Left lobe of liver (tissue), 2 donors: Measurements from ENCODE around the gene GSTA1. TPM values are rescaled to one million over a fixed set of nuclear protein-coding genes. Genes with fewer than 3 reads are reported as not detected.
"Not testable (repeated sequence)": the region's sequence is repeated elsewhere in the genome, so short reads cannot be mapped to it uniquely, and the experiment has no call there.

Experiments
- ATAC-seq: fragments of 200-7000 bp; cut with Tn5 transposase; one replicate; pipeline ENCODE4 v1.9.1; 2020; ENCODE audit warnings: mild to moderate bottlenecking, moderate library complexity
- DNase-seq: peaks from one replicate; pipeline ENCODE4 v3.0.0-alpha.2; 2020; ENCODE audit warnings: low spot score
- total RNA-seq: library from RNA; stranded (reverse); gene quantifications from one replicate; pipeline ENCODE4 v1.2.1, GENCODE V29; 2021
- donor health status: DM: no; HTN: no; CAD: no; lungs with moderate emphysema.
- donor health status: DM: no; HTN: yes; CAD: no.

Gene GSTA1
- total RNA-seq, 1 donor from 2014 or later = 811 TPM

DNA sequence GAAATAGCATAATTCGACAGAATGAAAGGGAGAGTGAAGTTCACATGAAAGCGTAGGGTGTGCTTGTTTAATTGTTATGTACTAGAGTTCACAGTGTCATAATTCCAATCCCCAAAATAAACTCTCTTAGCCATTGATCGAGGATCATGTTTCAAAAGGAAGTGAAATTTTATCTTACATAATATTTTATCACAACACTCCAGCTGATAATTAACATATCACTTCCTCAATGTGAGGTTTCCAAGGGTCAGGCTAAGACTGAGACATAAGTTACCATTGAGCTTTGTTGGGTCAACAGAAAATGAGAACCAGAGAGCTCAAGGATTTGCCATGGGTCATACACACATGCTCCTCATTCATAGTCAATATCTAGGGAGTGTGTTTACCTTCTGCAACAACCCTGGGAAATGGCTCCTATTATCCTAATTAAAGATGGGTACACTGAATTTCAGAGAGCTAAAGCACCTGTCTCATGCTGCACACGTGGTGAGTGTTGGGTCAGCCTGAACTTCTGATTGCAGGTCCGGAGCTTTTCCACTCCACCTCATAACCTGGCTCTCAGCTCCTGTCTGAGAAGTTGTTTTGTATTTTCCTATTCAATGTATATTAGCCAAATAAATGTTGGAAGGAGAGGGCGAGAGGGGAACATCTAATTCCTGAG, 43.4 kb downstream of the GSTA1 start:
- ATAC-seq (peak; percentile 43), DNase-seq (no peak)

DNA sequence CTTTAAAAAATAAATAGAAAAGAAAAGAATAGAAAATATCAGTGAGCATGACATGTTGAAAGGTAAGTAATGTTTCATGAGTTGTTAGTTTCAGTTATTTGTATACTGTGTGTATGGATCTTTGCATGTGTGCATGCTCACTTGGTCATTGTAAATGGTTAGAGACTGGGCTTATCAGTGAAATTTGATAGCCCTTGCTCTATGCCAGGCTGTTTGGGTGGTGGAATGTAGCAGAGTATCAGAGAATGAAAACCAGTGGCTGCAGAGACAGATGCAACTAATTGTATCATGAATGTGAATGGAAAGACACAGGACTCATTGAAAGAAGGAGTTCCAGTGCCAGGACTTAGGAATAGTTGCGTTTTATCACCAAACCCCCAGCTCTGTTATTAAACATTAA, 44.5 kb downstream of the GSTA1 start:
- DNase-seq (no peak), ATAC-seq (peak; percentile 54)

DNA sequence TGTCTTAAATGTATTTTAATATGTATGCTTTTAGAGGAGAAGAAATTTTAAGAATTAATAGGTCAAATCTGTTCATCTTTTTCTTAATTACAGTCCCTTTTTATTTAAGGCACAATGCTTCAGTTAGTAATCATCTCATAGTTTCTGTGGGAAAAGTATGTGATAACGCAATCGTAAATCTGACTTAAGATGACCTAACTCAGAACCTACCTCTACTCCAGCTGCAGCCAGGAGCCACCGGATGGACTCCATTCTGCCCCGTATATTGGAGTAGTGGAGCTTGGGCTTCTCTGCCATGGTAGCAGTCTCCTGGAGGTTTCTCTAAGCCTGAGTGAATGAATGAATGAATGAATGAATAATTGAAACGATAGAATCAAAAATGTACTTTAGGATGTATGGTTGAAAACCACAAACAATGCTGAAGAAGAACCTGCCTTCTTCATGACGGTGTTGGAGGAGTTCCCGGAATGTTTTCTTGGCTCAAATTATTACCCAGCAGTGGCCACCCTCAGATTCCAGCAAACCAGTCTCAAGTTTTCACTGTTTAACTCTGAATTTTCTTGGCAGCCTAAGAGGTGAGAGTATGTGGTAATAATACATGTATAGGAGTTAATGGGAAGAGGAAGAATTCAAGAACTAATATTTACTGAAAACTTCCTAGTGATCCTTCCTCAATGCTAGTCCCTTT, 45.8 kb downstream of the GSTA1 start:
- not testable (repeated sequence) for DNase-seq, ATAC-seq

DNA sequence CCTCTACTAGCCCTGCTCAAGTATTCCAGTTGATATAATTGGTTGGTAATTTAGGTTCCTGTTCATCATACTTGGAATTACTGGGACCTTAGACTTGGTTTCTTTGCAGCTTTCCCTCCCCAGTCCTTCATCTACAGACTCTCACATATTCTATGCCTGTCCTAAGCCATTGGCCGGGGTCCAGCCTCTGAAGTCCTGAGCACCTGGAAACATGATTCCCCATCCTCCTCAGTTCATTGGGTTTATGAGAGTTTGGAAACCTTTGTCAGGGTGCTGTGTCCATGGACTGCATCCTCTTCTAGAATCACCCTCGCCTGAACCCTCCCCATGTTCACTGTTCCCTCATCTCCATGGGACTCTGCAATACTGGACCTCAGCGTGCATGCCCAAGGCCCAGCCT, 49.2 kb downstream of the GSTA1 start:
- DNase-seq (no peak), ATAC-seq (no peak)

DNA sequence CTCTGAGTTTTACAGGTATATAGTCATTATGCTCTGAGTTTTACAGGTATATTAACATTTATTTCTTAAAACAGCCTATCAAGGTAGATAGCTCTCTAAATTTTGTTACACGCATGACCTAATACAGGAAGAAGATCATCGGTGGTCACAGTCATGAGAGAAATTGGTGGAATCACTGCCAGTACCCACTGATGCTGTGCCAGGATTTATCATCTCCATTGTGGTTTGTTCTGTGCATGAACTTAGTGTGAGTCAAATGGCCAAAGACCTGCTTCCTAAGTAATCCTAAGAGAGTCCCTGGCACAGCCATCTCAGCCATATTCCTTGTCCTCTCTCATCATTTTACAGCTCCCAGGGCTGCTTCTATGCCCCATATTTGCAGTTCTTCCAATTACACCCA, 50.5 kb downstream of the GSTA1 start:
- not testable (repeated sequence) for DNase-seq, ATAC-seq

DNA sequence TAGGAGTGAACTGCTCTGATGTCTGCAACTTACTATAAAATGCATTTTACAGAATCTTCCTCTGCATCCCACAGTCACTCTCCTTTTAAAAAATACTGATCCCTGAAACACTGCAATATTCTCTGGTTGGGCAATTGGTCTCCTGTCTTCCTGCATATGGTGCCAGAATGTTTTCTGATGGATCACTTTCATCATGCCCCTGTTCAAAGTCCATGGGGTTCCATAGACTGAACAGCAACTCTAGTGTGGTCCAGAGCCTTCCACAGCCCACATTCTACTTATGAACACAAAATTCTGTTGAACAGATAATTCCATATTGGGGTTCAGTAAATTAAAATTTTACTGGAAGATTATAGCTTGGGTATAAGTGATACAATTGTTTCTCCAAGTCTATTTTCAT, 51.3 kb downstream of the GSTA1 start:
- no peak for DNase-seq

DNA sequence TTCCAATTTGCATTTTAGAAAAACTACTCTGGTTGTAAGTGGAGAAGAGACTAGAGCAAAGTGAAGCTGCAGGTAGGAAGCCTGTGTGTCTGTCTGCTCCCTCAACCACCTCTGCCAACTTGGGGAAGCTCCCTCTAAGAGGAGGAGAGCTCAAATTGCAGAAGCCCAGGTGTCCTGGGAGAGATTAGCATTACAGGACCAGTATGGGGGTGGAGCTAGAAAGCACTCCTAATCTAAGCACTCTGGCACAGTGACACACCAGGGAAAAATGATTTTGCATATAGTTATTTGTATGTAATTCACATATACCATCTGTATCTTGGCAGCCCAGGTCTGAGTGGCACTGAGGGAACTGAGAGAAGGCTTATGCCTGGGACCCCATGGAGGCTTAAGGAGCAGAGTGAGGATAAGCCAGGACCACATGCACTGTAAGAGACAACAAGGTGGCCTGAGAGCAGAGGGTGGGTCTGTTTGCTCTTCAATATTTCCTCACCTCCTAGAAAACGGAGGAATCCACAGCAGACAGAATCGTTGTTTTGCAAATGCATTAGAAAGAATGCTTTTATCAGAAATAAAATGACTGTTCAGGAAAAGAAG, 54.0 kb downstream of the GSTA1 start:
- ATAC-seq (peak; percentile 10), DNase-seq (no peak)

More for the DNA sequence above, 51.3 kb downstream of the GSTA1 start:
- ATAC-seq = peak; percentile 78

DNA sequence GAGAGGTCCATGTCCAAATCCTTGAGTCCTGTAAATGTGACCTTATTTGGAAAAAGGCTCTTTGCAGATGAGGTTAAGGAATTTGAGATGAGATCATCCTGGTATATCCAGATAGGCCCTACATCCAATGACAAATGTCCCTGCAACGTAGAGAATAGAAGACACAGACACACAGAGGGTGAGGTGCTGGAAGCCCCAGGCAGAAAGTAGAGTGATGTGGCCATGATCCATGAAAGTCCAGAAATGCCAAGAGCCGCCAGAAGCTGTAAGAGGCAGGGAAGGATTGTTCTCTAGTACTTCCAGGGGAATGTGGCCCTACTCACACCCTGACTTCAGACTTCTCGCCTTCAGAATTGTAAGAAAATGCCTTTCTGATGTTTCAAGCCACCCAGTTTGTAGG, 56.3 kb downstream of the GSTA1 start:
- ATAC-seq, DNase-seq: not testable (repeated sequence)

DNA sequence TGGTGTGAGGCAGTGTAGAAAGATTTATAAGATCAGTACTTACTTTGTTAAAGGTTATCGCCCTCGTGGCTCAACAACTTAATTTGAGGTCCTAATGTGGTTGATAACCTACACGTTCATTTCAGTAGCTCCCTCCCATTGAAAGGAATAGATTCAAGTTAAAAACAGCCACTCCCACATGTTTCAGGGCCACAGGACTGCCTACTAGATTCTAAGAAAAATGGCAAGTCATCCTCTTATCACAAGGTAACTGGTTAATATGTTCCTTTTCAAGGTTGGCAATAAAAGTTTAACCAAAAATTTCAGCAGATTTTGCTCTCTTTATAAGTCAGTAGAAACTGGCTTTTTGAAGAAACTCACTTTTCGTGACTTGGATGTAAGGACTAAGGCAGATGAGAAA, 57.4 kb downstream of the GSTA1 start:
- DNase-seq (no peak), ATAC-seq (peak; percentile 42)

DNA sequence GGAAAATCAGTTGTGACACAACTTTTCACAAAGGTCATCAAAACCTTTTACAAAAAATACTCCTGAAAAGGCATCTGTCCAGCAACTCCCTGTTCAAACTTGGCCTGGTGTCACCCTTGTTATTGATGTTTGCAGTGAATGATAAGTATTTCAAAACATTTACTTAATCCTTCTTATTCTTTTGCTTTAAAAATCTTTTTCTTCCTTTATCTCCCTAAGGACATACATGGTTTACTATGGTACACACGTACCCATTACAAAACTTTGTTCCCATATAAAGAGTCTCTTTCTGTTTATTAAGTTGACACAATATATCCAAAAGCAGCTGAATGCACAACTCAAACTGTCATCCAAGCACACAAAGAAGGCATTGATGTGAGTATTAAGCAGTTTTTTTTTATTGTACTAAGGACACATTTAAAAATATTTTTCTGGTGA, 57.8 kb downstream of the GSTA1 start:
- ATAC-seq = peak; percentile 66
- peak; percentile 58 for DNase-seq

DNA sequence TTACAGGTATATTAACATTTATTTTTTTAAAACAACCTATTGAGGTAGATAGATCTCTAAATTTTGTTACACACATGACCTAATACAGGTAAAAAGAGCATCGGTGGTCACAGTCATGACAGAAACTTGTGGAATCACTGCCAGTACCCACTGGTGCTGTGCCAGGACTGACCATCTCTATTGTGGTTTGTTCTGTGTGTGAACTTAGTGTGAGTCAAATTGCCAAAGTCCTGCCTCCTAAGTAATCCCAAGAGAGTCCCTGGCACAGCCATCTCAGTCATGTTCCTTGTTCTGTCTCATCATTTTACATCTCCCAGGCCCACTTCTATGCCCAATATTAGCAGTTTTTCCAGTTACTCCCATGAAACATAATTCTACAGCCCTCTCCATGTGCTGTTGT, 61.7 kb downstream of the GSTA1 start:
- ATAC-seq = peak; percentile 40
- no peak for DNase-seq

Other genes starting within 250 kb of the GSTA1 start
- gene TRAM2, start 226.8 kb downstream of the GSTA1 start, total RNA-seq = 17.3 TPM
- 28.5 TPM for gene TMEM14A, start 132.7 kb downstream of the GSTA1 start, total RNA-seq
- 45.2 TPM for gene GSTA2, start 40.3 kb downstream of the GSTA1 start, total RNA-seq
- not detected for gene GSTA5, start 37.0 kb upstream of the GSTA1 start, total RNA-seq
- not detected for gene GSTA3, start 105.9 kb upstream of the GSTA1 start, total RNA-seq
- 5.5 TPM for gene GSTA4, start 191.5 kb upstream of the GSTA1 start, total RNA-seq